NOMO-1 treated with dmso at 0.1 percent for 144 hours (cell line): ENCODE measurements around the gene CEMIP.

Experiments
- DNase-seq: peaks from one replicate; lab custom pipeline; 2025; ENCODE audit not compliant: unreplicated experiment; lab: John Stamatoyannopoulos, UW

The CEMIP gene

DNA sequence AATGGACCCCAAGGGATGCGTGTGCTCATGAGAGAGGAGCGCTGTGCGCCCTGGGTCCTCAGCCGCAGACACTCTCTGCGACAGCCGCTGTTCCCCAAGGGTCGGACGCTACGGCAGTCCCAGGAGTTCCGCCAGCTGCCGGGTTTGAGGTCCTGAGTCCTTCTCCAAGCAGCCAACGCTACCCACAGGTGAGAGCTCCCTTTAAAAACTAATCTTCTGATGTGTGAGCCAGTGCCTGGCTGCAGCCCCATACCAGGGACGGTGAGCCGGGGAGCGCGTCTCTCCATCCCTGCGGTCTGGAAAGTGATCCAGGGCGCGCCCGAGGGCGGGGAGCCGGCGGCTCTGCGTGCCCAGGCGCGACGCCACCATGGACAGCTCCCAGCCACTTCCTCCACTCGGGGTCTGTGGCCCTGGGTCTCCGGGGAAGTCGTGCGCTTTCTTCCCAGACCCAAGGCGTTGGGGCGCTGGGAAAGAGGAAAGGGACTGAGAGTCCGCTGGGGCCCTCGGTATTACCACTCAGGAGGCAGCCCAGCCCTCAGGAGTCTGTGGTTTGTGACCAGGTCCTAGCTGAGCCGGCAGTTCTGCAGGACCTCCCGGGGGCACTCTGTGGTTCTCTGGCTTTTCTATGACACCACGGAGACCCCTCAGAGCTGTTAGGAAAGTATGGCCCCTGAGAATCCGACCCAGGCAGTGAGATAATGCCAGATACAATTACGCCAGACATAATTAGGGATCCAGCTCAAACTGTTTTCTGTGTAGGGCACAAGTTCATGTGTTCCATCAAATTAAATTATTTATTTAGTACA, 1.4 kb downstream of the CEMIP start:
- DNase-seq, result no peak

DNA sequence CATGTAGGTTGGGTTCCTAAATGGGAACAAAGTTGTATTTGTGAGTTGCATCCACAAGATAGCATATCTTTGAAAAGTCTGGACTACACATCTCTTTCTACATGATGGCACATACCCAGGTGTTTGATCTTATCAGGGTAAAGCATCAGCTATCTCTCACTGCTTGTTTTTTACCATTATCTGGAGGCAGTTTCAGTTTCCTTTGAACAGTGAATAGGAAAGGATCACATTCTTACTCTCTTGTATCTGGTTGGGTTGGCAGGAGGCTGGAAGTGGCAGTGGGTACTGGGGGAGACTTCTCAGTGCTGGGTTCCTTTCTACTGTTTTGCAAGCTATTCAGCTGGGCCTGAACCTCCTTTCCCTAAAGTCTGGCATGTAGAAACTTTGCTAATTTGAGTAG, 4.1 kb downstream of the CEMIP start:
- DNase-seq, result no peak

DNA sequence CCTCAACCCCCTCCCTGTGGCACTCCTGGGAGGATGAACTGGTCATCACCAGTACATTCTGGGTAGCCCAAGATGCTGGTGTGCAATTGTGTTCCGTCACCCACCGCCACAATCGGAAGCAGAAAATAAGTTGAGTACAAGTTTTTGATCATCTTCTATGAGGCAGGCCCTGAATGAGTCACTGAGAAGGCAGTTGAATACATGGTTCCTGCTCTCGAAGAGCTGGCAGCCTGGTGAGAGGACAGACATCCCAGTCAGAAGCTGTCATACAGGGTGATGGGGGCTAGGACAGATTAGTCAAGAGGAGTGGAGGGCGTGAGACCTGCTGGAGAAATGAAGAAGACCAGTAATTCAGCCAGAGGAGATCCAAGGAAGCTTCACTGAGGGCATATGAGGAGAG, 6.2 kb downstream of the CEMIP start:
- no peak for DNase-seq

DNA sequence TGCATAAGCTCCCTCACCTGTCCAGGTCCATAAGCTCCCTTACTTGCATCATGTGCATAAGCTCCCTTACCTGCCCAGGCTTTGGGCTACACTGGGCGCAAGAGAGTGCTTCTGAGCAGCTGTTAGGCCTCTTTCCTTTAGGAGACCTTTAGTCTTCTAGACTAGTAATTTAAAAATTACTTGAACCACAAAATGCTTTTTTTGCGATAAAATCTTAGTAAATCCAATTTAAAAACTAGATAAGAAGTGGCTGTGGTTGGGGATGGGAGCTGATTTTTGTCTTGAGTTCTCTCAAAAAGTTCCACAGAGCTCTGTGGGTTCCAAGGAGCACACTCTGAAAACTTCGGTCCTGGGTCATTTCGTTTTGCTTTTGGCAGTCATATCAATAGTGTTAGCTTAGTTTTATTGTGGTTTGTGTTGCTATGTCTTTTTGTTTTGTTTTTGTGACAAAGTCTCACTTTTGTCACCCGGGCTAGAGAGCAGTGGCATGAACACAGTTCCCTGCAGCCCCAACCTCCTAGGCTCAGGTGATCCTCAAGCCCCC, 6.7 kb downstream of the CEMIP start:
- no peak for DNase-seq

DNA sequence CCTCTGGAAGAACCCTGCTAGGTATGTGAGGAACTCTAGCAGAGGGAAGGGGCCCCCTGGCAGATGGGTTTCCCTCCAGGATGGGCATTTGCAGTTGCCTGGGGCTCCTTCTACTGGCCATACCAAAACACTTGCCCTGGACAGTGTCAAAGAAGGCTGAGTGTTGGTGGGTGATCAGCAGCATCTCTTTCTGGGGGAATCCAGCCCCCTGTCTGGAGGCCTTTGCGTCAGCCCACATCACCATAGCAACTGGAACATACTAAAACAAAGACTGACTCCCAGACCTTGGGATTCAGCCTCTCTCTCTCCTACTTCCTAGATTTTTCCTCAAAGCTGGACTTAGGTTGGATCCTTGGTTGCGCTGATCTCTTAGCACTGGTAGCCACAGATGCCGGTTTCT, 8.1 kb downstream of the CEMIP start:
- no peak for DNase-seq

DNA sequence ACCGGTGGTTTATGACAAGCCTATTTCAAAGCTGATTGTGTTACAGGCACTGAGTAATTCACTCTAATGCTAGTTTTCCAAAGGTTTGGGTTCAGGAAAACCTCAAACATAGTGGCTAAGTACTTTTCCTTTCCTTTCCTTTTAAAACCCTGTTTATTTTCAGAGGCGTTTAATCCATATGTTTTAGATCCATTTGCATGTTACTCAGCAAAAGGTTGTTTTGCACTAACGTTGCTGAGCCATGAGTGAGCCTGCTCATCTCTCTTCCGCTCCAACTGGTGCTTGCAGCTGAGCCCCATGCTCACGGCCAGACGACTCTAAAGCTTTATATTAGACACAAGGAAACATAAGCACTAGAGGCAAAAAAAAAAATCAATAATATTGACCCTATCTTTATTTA, 9.4 kb downstream of the CEMIP start:
- DNase-seq, result no peak

DNA sequence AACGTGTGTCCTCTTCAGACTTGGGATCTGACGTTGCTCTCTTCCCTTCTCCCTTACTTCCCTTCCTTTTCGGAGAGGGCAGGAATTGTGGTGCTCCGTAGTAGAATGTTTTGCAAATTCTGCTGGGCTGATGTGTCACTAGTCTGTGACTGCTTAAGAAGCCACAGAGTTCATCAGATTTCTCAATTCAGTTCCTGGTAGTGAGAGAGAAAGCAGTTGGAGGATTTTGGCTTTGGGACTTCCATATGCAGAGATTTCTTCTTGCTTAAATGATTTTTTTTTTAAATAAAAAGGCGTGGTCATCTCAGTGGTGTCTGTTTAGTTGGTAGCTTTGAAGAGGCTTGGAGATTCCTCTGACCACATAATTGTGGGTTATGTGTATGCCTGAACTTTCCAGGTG, 10.1 kb downstream of the CEMIP start:
- peak; percentile 25 for DNase-seq

DNA sequence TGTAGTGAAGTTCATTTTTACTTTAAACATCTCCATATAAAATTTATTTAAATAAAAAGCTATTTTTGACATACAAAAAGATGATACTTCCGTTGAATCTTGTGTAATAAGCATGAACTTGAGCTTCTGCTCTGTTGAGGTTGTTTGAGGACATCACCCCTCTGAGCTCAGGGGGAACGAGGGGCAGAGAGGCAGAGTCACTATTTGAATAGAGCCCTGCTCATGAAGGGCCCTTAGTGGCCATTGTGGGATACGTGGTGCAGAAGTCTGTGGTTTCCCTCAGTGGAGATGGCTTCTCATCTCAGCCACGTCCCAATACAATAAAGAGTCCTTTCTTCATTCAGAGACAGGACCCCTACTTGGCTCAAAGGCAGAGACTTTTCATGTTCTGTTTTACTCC, 10.6 kb downstream of the CEMIP start:
- no peak for DNase-seq

DNA sequence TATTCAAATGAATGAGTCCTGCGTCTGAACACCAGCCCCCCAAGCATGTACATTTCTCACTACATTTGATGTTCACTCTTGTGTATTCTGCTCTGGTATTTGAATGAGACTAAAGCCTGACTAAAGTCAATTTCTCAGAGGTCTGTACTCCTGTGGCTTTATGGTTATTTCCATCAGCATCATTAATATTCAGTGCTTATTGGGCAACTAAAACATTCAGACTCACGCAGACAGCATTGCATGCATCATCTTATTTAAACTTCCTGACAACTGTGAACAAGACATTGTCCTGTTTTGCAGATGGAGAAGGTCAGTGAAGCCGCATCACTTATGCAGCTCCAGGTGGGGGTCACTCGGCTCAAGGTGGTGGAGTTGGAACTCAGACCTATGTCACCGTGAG, 11.1 kb downstream of the CEMIP start:
- DNase-seq, result no peak

DNA sequence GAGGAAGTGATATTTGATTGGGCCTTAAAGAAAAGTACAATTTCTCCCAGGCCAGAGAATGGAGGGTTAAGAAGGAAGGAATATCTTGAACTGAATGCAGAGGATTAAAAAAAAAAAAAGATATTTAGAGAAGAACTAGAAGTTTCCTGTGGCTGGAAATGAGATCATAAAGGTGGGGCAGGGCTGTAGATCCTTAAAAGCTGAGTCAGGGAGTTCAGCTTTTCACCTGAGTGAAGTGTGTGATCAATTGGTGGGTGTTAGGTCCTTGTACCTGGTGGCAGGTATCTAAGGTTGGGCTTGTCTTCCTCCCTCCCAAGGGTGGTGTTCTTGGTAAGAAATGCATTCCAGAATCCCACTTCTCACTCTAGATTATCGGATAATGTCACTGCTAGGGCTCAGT, 11.8 kb downstream of the CEMIP start:
- DNase-seq, result no peak

DNA sequence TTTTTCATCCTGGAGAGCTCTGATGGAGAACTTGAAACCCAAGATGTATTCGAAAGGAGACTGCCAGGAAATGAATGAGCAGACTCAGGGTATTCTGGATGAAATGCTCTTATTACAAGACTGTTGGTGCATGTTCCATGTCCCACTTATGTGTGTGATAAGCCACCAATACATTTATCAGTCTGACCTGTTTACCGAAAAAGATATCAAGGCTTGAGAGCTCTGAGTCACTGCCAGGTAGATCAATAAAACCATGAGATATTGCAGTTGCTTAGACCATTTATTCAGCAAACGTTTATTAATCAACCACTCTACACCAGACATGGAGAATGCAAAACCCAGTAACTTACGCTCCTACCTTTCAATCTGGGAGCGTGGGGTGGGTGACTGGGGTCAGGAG, 17.2 kb downstream of the CEMIP start:
- DNase-seq, result no peak

DNA sequence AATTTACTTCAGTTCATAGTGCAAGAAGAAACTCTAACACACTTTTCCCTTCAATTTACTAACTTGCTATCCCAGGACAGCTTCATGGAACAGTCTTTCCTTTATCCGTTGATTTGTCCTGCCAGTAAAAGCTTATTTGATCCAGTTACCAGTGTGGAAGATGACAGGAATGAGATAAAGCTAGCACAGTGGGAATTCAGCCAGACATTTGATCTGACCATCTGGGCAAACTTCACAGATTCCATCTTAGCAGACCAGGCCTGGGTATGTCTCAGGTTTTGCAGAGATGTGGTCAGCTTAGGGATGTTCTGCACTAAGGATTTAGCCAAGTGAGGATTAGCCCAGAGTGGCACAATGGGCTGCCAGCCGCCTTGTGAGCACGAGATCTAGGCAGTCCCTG, 19.7 kb downstream of the CEMIP start:
- no peak for DNase-seq

DNA sequence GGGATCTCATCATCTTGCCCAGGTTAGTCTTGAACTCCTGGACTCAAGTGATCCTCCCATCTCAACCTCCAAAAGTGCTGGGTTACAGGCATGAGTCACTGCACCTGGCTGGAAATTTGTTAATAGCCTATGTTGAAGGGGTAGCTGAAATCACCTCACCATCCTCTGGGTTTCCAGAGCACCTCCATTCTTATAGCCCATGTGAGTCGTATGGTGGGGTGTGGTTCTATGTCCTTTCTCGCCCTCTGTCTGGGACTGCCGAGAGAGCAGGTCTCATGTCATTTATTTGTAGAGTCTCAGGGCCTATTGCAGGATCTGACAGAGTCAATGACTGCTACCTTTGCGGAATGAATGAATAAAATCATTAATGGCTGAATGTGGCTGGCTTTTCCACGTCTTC, 20.9 kb downstream of the CEMIP start:
- no peak for DNase-seq

DNA sequence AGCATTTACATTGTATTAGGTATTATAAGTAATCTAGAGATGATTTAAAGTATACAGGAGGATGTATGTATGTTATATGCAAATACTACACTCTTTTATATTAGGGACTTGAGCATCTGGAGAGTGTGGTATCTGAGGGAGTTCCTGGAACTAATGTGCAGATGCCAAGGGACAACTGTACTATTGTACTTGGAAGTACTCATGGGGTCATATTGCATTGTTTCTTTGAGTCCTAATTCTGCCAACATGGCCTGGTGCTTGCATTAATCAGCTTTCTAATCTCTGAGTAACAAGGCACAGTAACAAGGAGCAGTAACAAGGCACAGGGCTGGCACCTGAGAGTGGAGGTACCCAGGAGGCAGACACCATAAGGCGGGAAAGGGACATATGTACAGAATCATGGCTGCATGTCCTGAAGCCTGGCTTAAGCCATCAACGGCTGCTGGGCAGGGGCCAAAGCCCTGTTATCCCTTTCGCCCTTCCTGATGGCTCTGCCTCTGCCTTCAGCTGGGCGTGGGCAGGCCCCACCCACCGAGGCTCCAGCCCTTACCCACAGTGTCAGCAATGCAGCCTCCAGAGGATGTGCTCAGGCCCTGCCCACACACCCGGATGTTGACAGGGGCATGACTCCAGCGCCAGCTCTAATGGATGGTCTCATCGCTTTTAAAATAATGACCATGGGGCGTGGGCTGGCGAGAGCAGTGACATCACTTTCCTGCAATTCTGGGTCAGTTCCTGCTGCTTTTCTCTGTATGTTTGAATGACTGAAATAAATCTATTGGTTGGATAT, 22.9 kb downstream of the CEMIP start:
- no peak for DNase-seq

DNA sequence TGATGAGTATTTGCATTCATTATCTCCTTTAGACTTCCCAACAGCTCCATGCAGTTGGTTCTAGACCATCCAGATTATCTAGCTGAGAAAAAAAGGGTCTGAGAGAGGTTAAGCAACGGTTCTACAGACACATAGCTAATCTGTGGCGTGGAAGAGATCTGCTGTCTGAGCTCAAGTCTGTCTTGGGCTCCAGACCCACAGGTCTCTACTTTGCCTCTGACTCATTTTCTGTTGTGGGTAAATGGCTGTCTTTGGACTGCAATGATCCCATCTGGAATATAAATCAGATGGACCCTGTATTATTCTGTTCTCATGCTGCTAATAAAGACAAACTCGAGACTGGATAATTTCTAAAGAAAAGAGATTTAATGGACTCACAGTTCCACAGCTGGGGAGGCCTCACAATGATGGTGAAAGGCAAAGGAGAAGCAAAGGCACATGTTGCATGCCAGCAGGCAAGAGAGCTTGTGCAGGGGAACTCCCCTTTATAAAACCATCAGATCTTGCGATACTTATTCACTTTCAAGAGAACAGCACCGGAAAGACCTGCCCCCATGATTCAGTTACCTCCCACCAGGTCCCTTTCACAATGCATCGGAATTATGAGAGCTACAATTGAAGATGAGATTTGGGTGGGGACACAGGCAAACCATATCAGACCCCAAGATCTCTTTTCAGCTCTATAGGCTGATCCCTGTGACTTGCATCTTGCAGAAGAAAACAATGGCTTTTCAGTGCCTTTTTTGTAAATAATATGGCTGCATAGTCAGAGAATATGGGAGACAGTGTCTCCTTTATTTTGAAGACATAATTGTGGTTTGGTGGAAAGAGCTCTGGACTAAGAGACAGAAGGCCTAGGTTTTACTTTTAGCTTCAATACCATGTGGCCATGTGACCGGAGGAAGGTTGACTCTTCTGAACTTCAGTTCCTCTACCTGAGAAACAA, 24.7 kb downstream of the CEMIP start:
- DNase-seq, result no peak

DNA sequence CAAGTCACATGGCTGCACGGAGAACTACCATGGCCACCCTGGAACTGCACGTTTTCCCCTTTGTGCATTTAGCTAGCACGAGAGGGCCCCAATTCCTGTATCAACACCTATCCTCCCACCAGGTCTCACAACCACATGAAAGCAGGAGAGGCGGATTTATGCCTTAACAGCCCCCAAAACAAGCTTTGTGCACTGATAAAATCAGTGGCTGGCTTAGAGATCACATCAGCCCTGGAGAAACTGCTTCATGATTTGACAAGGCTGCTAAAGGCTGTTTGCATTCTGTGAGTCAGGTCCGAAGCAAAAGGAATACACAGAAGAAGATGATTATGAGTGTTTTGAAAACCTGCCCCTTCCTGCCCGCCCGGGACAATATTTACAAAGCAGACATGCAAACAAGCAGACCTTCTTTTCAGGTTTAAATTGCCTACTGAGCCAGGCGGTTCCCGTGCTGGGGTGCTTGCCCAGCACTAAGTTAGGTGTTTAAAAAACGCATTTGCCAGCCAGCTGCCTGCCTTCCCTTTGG, 25.9 kb downstream of the CEMIP start:
- no peak for DNase-seq

DNA sequence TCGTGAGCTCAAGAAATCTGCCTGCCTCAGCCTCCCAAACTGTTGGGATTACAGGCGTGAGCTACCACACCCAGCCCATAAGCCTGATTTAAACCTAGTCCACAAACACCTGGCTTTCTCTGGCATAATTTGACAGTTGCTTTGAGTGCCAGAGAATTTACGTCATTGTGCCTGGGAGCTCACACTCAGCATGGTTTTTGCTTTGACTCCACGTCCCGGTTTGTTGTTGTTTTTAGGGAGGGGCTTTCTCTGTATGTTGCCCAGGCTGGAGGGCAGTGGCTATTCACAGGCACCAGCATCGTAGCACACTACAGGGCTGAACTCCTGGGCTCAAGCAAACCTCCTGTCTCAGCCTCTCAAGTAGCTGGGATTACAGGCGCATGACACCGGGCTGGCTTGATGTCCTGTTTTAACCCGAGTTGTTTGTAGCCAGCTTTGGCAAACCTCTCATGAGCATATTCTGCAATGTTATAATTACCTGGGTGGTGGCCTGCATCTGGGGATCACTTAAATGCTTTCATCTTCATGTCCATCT, 32.7 kb downstream of the CEMIP start:
- no peak for DNase-seq

DNA sequence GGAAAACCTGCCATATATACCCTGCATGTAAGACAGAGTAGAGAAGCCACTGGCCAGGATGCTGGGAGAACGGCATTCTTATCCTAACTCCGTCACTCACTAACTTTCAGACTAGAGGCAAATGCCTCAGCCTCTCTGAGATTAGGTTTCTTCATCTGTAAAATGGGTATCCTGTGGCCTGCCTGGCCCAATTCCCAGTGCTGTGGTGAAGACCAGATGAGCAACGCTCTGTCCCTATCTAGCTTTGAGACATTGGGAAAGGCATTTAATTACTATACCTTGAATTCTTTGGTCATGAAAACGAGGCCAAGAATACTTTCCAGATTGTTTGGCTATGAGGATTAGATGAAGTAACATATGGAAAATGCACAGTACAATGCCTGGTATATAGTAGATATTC, 35.9 kb downstream of the CEMIP start:
- DNase-seq, result no peak

DNA sequence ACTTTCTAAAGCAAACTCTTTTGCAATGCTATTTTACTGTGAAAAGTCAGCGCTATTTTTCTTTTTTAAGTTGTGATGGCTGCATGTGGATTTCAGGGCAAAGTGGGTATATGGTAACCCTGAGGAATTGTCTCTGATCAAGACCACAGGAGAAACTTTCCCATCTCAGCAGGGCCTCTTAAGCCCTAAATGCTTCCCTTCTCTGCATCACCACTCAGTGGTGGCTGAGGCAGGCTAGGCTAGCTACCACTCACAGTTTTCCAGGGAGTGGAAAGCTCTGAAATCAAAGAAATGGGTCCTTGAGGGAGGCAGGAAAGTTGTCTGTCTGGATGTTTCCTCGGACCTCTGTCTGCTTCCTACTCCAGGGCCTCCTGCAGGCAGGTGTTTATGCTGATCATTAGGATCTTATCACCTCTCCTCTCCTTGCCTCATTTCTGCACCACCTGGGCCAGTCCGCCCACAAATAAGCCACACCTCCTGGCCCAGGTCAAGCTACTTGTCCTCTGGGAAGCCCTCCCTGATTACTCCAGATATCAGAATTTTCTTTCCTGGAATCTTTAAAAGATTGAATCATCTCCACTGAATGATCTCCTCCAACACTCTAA, 37.0 kb downstream of the CEMIP start:
- DNase-seq, result no peak

DNA sequence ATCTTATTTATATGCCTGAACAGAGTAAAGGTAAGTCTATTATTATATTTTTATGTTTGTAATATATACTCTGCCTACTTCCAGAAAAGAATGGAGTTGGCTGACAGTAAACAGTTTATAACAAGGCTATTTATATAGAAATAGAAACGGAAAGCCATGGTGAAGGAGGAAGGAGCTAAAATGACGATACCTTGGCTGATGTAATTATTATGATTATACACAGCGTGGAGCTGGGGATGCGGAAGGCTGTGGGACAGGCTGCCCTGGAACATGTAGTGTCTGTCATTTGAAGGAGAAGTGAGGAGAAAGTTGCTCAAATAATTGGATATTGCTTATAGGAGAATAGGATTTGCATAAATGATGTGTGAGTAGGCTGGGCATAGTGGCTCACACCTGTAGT, 37.8 kb downstream of the CEMIP start:
- no peak for DNase-seq
